ENCODE measurements around the gene MED29.
A peak's percentile ranks its signal among the peaks of the same experiment; 100 is the strongest.

MED29 gene

DNA sequence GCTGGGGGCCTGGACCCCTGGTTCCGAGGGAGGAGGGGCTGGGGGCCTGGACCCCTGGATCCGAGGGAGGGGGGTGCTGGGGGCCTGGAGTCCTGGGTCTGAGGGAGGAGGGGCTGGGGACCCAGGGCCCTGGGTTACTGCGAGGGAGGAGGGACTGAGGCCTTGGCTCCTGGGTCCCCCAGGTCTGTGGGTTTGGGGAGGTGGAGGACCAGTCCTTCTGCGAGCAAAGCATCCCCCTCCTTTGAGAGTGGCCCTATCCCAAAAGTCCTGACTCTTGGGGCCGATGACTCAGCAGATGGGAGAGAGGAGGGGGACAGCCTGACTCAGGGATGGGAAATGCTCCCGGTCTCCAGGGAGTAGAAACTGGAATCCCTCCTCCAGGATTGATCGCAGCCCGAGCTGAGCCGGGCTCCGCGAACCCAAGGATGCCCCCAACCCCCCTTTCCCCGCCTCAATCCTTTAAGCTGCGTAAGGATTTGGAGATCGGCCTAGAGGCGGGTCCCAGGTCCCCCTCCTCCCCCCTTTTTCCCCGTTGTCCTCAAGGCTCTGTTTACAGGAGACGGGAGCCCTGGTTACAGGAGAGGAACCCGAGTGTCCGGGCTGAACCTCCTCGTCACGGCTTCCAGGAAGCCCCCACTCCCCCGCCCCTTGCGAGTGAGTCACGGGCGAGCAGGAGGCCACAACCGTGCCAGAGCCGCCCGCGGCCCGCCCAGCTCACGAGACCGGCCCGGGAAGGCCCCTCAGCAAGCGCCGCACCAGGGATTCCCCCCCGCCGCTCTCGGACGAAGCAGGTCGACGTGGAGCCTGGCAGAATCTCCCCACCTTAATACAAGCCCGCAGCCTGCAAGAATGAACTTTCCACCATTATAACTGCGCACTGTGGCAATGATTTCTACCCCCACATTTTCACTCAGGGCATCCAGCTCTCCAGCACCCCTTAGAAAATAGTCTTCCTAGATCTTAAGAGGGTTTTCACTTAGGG is 12.4 kb downstream of the MED29 start:
- no peak for DNase-seq (ENCODE audit: low read depth)
- TF ChIP-seq, protein P1, sequence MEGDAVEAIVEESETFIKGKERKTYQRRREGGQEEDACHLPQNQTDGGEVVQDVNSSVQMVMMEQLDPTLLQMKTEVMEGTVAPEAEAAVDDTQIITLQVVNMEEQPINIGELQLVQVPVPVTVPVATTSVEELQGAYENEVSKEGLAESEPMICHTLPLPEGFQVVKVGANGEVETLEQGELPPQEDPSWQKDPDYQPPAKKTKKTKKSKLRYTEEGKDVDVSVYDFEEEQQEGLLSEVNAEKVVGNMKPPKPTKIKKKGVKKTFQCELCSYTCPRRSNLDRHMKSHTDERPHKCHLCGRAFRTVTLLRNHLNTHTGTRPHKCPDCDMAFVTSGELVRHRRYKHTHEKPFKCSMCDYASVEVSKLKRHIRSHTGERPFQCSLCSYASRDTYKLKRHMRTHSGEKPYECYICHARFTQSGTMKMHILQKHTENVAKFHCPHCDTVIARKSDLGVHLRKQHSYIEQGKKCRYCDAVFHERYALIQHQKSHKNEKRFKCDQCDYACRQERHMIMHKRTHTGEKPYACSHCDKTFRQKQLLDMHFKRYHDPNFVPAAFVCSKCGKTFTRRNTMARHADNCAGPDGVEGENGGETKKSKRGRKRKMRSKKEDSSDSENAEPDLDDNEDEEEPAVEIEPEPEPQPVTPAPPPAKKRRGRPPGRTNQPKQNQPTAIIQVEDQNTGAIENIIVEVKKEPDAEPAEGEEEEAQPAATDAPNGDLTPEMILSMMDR (IDR thresholded peaks at IDR 0.05; ENCODE audit: control insufficient read depth, extremely low read depth, insufficient read depth), result no peak

DNA sequence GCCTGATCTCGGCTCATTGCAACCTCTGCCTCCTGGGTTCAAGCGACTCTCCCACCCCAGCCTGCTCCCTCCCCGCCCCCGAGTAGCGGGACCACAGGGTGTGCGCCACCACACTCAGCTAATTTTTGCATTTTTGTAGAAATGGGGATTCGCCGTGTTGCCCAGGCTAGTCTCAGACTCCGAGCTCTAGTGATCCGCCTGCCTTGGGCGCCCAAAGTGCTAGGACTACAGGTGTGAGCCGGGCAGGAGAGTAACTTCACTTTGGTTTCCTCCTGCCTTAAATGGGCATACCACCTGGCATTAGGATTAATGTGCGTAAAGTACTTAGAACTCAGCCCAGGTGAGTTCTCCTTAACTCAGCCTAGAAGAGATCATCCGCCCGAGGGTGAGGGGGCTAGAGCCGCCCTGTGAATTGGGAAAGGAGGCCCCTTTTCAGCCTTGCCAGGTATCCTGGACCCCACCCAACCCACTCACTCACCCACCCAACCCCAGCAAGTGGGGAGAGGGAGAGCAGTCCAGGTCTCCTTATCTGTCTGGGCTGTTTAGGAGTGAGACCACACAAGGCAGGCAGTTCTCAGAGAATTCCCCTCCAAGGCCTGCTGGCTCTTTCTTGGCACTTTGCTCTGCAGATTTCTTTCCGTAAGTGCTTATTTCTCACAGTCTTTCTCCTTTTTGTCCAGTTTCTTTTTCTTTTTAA is 14.2 kb downstream of the MED29 start:
- H3K4me3 ChIP-seq (ENCODE audit: low read depth, low read length), result no peak overlapping the region
- TF ChIP-seq, protein P1 (IDR thresholded peaks at IDR 0.05; ENCODE audit: control insufficient read depth, extremely low read depth, insufficient read depth), result no peak
- DNase-seq (ENCODE audit: low read depth), result no peak

More for the DNA sequence above, 12.4 kb downstream of the MED29 start:
- peak overlapping the region; percentile 54 for H3K4me3 ChIP-seq (ENCODE audit: low read depth, low read length)

DNA sequence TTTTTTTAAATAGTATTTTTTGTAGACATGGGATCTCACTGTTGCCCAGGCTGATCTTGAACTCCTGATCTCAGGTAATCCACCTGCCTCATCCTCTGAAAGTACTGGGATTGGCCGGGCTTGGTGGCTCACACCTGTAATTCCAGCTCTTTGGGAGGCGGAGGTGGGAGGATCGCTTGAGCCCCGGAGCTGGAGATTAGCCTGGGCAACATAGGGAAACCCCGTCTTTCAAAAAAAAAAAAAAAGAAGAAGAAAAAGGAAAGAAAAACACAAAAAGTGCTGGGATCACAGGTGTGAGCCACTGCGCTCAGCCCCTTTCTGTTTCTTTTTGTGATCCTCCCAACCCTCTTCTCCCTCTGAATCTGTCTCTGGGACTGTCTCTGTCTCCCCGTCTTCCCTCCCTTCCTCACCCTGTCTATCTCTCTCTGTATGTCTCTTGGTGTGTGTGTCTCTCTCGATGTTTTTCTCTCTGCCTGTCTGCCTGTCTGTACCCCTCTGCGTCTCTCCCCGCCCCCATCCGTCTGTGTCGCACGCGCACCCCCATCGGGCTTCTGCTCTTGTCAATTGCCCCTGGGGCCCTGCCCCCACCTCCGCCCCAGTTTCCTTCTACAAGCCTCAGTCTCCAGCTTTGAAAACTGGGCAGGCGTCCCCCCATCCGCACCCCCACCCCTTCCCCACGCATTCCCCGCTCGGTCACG is 14.9 kb downstream of the MED29 start:
- TF ChIP-seq, protein P1 (IDR thresholded peaks at IDR 0.05; ENCODE audit: control insufficient read depth, extremely low read depth, insufficient read depth), result no peak
- no peak for DNase-seq (ENCODE audit: low read depth)
- peak overlapping the region; percentile 98 for H3K4me3 ChIP-seq (ENCODE audit: low read depth, low read length)

DNA sequence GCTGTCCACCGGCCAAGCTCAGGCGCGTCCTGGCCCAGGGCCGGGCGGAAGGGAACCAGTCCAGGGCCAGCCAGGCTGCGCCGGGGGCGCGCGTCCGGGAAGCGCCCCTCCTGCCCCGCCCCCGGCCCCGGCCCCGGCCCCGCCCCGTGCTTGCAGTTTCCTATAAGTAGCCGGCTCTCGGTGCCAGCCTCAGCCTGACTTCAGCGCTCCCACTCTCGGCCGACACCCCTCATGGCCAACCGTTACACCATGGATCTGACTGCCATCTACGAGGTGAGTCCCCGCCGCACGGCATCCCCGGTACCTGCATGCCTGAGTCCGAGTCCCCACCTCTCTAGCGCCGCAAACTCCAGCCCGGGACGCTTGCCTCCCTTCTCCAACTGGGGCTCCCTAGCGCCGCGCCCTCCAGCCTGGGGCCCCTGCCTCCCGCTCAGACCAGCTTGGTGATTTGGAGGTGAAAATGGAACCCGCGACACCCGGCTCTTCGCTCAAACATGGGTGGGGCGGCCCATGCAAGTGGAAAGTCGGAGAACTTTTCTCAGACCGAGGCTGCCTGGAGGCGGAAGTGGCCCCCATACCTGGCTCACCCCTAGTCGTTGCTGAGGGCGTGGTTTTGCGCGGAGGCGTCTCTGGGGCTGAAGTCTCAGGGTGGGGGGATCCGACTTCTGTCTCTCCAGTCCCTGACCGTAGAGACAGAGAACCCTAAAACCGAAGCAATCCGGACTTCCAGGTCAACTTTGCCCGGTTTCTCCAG is 15.7 kb downstream of the MED29 start, which contains the start of gene ZFP36:
TSS of gene ZFP36 (plus strand) at position 192 of the 754 bp plus-strand sequence. CDS start at position 250, 58 bp downstream.
- H3K4me3 ChIP-seq (ENCODE audit: low read depth, low read length), result peak within 1 kb of the TSS; percentile 98
- no peak for DNase-seq (ENCODE audit: low read depth)
- TF ChIP-seq, protein P1 (IDR thresholded peaks at IDR 0.05; ENCODE audit: control insufficient read depth, extremely low read depth, insufficient read depth), result no peak

DNA sequence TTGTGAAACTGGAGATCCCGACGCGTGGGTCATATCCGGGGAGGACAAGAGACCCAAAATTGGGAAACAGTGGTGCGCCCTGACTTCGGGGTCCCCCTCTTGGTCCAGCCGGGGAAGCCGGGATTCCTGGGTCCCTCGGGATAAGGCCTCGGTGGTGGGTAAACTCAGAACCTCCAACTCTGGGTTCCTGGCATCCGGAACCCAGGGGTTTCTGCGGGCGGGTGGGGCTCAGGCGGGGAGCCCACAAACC is 16.2 kb downstream of the MED29 start:
- DNase-seq (ENCODE audit: low read depth), result no peak
- TF ChIP-seq, protein P1 (IDR thresholded peaks at IDR 0.05; ENCODE audit: control insufficient read depth, extremely low read depth, insufficient read depth), result no peak

More for the DNA sequence above, 16.2 kb downstream of the MED29 start:
- peak overlapping the region; percentile 98 for H3K4me3 ChIP-seq (ENCODE audit: low read depth, low read length)

Measured in LNCaP clone FGC (cell line).